Activated CD8-positive, alpha-beta memory T cell treated with anti-CD3 and anti-CD28 coated beads for 4 hours (primary cell): ENCODE measurements around the gene PSMG2.

Experiments
- DNase-seq, 2 donors: peaks; one replicate each; pipeline ENCODE4 v3.0.0-alpha.2; 2020; ENCODE audit warnings: low read depth in 2 of 2

PSMG2 gene

GRCh38 chr18:12765586-12765985, 62.7 kb downstream of the PSMG2 start:
- no peak for DNase-seq

GRCh38 chr18:12766986-12767433, 64.2 kb downstream of the PSMG2 start:
- DNase-seq = no peak

- no peak for DNase-seq
Measured at GRCh38 chr18:12767580-12768155, 64.8 kb downstream of the PSMG2 start.

- no peak for DNase-seq
Measured at GRCh38 chr18:12768625-12769024, 65.8 kb downstream of the PSMG2 start.

- no peak for DNase-seq
Measured at GRCh38 chr18:12769136-12769535, 66.3 kb downstream of the PSMG2 start.

- DNase-seq = no peak
Measured at GRCh38 chr18:12769644-12770440, 67.0 kb downstream of the PSMG2 start.

GRCh38 chr18:12770469-12771219, 67.8 kb downstream of the PSMG2 start:
- DNase-seq = no peak

GRCh38 chr18:12772111-12772510, 69.3 kb downstream of the PSMG2 start:
- DNase-seq = no peak

GRCh38 chr18:12773369-12773768, 70.5 kb downstream of the PSMG2 start:
- DNase-seq = no peak

- no peak for DNase-seq
Measured at GRCh38 chr18:12774982-12775381, 72.1 kb downstream of the PSMG2 start.
